ENCODE results near the gene FAT3. TPM values are rescaled to one million over a fixed set of nuclear protein-coding genes. Genes with fewer than 3 reads are reported as not detected.

The FAT3 gene
- total RNA-seq, 1 donor from 2014 or later = 17.6 TPM

DNA sequence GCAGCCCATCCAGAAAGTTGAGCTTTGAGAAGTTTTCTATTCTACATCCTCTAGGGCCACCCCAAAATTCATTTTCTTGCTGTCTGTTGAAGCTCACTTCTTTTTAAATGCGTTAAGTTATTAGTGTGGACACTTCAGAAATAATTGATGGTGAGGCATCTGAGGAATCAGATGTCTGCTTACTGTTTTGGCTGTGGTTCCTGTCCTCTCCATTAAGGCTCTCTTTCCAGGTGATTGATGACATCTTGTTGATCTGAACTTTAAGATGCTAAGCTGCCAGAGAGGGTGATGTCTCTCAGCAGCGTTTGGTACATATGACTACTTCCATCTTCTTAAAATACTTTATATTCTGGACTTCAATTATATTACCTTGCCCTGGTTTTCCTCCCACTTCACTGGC lies 45.2 kb downstream of the FAT3 start:
- H3K27ac Mint-ChIP-seq (ENCODE audit: unreplicated experiment) = no peak overlapping the region
- H3K4me3 Mint-ChIP-seq (ENCODE audit: unreplicated experiment) = no peak overlapping the region
- no peak for DNase-seq (ENCODE audit: low spot score)
- no peaks in the 10 kb centered on the region for H3K9me3 Mint-ChIP-seq (ENCODE audit: unreplicated experiment)
- no peaks in the 10 kb centered on the region for H3K27me3 Mint-ChIP-seq (ENCODE audit: unreplicated experiment)
- no peaks in the 10 kb centered on the region for H3K36me3 Mint-ChIP-seq (ENCODE audit: low read depth, unreplicated experiment)
- TF ChIP-seq, protein P1, sequence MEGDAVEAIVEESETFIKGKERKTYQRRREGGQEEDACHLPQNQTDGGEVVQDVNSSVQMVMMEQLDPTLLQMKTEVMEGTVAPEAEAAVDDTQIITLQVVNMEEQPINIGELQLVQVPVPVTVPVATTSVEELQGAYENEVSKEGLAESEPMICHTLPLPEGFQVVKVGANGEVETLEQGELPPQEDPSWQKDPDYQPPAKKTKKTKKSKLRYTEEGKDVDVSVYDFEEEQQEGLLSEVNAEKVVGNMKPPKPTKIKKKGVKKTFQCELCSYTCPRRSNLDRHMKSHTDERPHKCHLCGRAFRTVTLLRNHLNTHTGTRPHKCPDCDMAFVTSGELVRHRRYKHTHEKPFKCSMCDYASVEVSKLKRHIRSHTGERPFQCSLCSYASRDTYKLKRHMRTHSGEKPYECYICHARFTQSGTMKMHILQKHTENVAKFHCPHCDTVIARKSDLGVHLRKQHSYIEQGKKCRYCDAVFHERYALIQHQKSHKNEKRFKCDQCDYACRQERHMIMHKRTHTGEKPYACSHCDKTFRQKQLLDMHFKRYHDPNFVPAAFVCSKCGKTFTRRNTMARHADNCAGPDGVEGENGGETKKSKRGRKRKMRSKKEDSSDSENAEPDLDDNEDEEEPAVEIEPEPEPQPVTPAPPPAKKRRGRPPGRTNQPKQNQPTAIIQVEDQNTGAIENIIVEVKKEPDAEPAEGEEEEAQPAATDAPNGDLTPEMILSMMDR (IDR thresholded peaks at IDR 0.05; ENCODE audit: unreplicated experiment) = no peak
- no peaks in the 10 kb centered on the region for H3K4me1 Mint-ChIP-seq (ENCODE audit: unreplicated experiment)

DNA sequence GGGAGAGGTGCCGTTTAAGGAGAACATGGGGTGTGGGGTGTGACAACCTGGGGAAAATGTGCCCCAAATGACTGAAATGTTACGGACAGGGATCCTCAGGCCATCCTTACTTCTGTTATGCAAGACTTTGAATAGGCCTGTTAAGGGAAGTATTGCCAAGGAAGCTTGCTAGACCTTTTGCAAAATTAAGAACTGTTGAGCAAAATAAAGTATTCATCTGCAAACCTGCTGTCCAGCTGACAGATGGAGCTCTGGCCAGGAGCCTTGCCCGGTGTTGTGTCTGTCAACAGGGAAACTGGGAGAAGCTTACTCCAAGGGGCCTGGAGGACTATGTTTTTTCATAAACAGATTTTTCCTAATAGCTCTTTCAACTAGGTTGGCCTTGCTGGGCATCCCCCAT lies 48.0 kb downstream of the FAT3 start:
- H3K4me3 Mint-ChIP-seq (ENCODE audit: unreplicated experiment) = no peak overlapping the region
- H3K9me3 Mint-ChIP-seq (ENCODE audit: unreplicated experiment) = no peaks in the 10 kb centered on the region
- no peak overlapping the region for H3K27ac Mint-ChIP-seq (ENCODE audit: unreplicated experiment)
- no peak for DNase-seq (ENCODE audit: low spot score)
- no peaks in the 10 kb centered on the region for H3K36me3 Mint-ChIP-seq (ENCODE audit: low read depth, unreplicated experiment)
- H3K4me1 Mint-ChIP-seq (ENCODE audit: unreplicated experiment) = no peaks in the 10 kb centered on the region
- TF ChIP-seq, protein P1 (IDR thresholded peaks at IDR 0.05; ENCODE audit: unreplicated experiment) = no peak
- H3K27me3 Mint-ChIP-seq (ENCODE audit: unreplicated experiment) = peaks cover 1% of the 10 kb centered on the region
